HepG2 (cell line): Measurements from ENCODE around the gene GLB1L. TPM values are rescaled to one million over a fixed set of nuclear protein-coding genes. Genes with fewer than 3 reads are reported as not detected.
A peak's percentile ranks its signal among the peaks of the same experiment; 100 is the strongest.

Experiments used
- ATM ChIP-seq: fragments of 450-650 bp; IDR thresholded peaks from 2 replicates; pipeline ENCODE4 v1.7.1; 2017; ENCODE audit warnings: mild to moderate bottlenecking, borderline replicate concordance
- CEBPG ChIP-seq: IDR thresholded peaks from 2 replicates; pipeline ENCODE4 v1.6.1; 2016
- CHCHD3 ChIP-seq: sonication (generic); formaldehyde crosslinking; IDR thresholded peaks from 2 replicates; pipeline ENCODE4 v1.8.0; 2022; ENCODE audit warnings: mild to moderate bottlenecking, missing genetic modification reagents, moderate library complexity
- ETV5 ChIP-seq: IDR thresholded peaks from 2 replicates; pipeline ENCODE4 v1.6.1; 2018; ENCODE audit warnings: missing biosample characterization, missing genetic modification reagents, inconsistent platforms, borderline replicate concordance
- GTF2F1 ChIP-seq: fragments of 150-350 bp; IDR thresholded peaks from 2 replicates; pipeline ENCODE4 v1.6.1; 2014; ENCODE audit warnings: low read length
- IRF9 ChIP-seq: sonication (generic); formaldehyde crosslinking; IDR thresholded peaks from 2 replicates; pipeline ENCODE4 v1.8.0; 2022; ENCODE audit warnings: missing genetic modification reagents, mild to moderate bottlenecking, borderline replicate concordance
- KLF15 ChIP-seq: sonication (generic); formaldehyde crosslinking; IDR thresholded peaks from 2 replicates; pipeline ENCODE4 v1.8.1; 2023; ENCODE audit warnings: borderline replicate concordance, mild to moderate bottlenecking, inconsistent platforms, missing genetic modification reagents, mixed read lengths
- NCOA1 ChIP-seq: sonication (generic); formaldehyde crosslinking; IDR thresholded peaks from 2 replicates; pipeline ENCODE4 v1.9.0; 2021; ENCODE audit warnings: missing genetic modification reagents
- NFATC3 ChIP-seq: sonication (generic); formaldehyde crosslinking; IDR thresholded peaks from 2 replicates; pipeline ENCODE4 v1.5.1; 2020; ENCODE audit warnings: mild to moderate bottlenecking, missing genetic modification reagents
- NFKB2 ChIP-seq: sonication (generic); formaldehyde crosslinking; IDR thresholded peaks from 2 replicates; pipeline ENCODE4 v1.4.0; 2020; ENCODE audit warnings: missing genetic modification reagents, borderline replicate concordance
- REL ChIP-seq: sonication (generic); formaldehyde crosslinking; conservative IDR thresholded peaks from 2 replicates; pipeline ENCODE4 v1.8.0; 2022; ENCODE audit warnings: mild to moderate bottlenecking, missing genetic modification reagents, moderate library complexity
- RERE ChIP-seq: IDR thresholded peaks from 2 replicates; pipeline ENCODE4 v1.6.1; 2016; ENCODE audit warnings: low read depth, missing genetic modification reagents, missing compliant biosample characterization
- SIX1 ChIP-seq: sonication (generic); formaldehyde crosslinking; IDR thresholded peaks from 2 replicates; pipeline ENCODE4 v1.4.0; 2020; ENCODE audit warnings: missing genetic modification reagents, borderline replicate concordance
- SMAD1 ChIP-seq: sonication (generic); formaldehyde crosslinking; IDR thresholded peaks from 2 replicates; pipeline ENCODE4 v1.4.0; 2020; ENCODE audit warnings: missing genetic modification reagents, low read depth, mild to moderate bottlenecking, borderline replicate concordance
- ZNF558 ChIP-seq: sonication (generic); formaldehyde crosslinking; IDR thresholded peaks from 2 replicates; pipeline ENCODE4 v1.9.0; 2022; ENCODE audit warnings: mild to moderate bottlenecking, missing genetic modification reagents, borderline replicate concordance
- ZNF644 ChIP-seq: IDR thresholded peaks from 2 replicates; pipeline ENCODE4 v1.6.1; 2016; ENCODE audit warnings: low read depth
- polyA plus RNA-seq, 8 experiments: library from polyadenylated mRNA; depleted of rRNA in 3 of 8; stranded (reverse) in 7 of 8; unstranded in 1 of 8; fragments of >200 nt; fragmentation: Illumina TruSeq in 4 of 8; extraction: Trizol in 4 of 8; gene quantifications; 2 replicates each; pipeline versions ENCODE4 v1.2.1 to v1.2.3, GENCODE V29; 2011 to 2016; ENCODE audit warnings: low read depth in 4 of 8, missing spikeins in 1 of 8, mixed read lengths in 1 of 8; ENCODE audit not compliant: insufficient read depth in 1 of 8
- total RNA-seq, 5 experiments: library from RNA; depleted of rRNA; stranded (reverse); fragments of >200 nt; fragmentation: Illumina TruSeq; extraction: Trizol; gene quantifications; 2 replicates each; pipeline ENCODE4 v1.2.3, GENCODE V29; 2016; ENCODE audit warnings: low read depth in 1 of 5
- TF ChIP-seq, protein P1 (sequence below): sonication (generic); formaldehyde crosslinking; IDR thresholded peaks from 2 replicates; pipeline ENCODE4 v1.4.0; 2020; ENCODE audit warnings: missing genetic modification reagents

Gene GLB1L
- total and polyA plus RNA-seq, 2 of the 13 experiments (the other 11 are each of a cell fraction or from before 2014, with no cell fraction given): 6.8 to 7.3 TPM

GRCh38 chr2:219294356-219295351 lies 49.4 kb upstream of the GLB1L start (continued):
- TF ChIP-seq IRF9 (peak; percentile 92; the same call in 1 of the 2 replicates), ZNF558 (no peak; the same call in 1 of the 2 replicates), NFATC3 (CRISPR knock-in tag) (no peak), ETV5 (CRISPR knock-in tag) (peak; percentile 92), RERE (CRISPR knock-in tag) (0 out of 2 replicates have a peak, but pooled peaks have one; percentile 36), KLF15 (CRISPR knock-in tag) (0 out of 2 replicates have a peak, but pooled peaks have one; percentile 81), REL (no peak; the same call in 1 of the 2 replicates), SIX1 (no peak), CHCHD3 (CRISPR knock-in tag) (0 out of 2 replicates have a peak, but pooled peaks have one; percentile 24), CEBPG (CRISPR knock-in tag) (no peak), NCOA1 (peak; percentile 46; the same call in 1 of the 2 replicates), ATM (0 out of 2 replicates have a peak, but pooled peaks have one; percentile 12), ZNF644 (no peak), GTF2F1 (no peak), NFKB2 (CRISPR knock-in tag) (peak; percentile 87; the same call in 1 of the 2 replicates), SMAD1 (no peak)
- TF ChIP-seq, protein P1, sequence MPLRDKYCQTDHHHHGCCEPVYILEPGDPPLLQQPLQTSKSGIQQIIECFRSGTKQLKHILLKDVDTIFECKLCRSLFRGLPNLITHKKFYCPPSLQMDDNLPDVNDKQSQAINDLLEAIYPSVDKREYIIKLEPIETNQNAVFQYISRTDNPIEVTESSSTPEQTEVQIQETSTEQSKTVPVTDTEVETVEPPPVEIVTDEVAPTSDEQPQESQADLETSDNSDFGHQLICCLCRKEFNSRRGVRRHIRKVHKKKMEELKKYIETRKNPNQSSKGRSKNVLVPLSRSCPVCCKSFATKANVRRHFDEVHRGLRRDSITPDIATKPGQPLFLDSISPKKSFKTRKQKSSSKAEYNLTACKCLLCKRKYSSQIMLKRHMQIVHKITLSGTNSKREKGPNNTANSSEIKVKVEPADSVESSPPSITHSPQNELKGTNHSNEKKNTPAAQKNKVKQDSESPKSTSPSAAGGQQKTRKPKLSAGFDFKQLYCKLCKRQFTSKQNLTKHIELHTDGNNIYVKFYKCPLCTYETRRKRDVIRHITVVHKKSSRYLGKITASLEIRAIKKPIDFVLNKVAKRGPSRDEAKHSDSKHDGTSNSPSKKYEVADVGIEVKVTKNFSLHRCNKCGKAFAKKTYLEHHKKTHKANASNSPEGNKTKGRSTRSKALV (CRISPR knock-in tag): peak; percentile 86
